Uterus (tissue), 4 donors: ENCODE results near the gene ZGLP1. TPM values are rescaled to one million over a fixed set of nuclear protein-coding genes. Genes with fewer than 3 reads are reported as not detected.

ENCODE experiments used
- DNase-seq, 2 donors: peaks; one replicate each; pipeline ENCODE4 v3.0.0-alpha.2; 2019 to 2020
- H3K27ac ChIP-seq, 2 donors: fragments of 200-600 bp; sonication (generic); 1 replicate in 1 of 2; 2 replicates in 1 of 2; pipeline ENCODE4 v1.5.1; 2016 to 2018
- H3K27me3 ChIP-seq, 2 donors: fragments of 200-600 bp; sonication (generic); one replicate each; pipeline ENCODE4 v1.5.1; 2018 to 2019; ENCODE audit warnings: control low read depth in 1 of 2
- H3K36me3 ChIP-seq, 2 donors: fragments of 200-600 bp; sonication (generic); one replicate each; pipeline ENCODE4 v1.5.1; 2019; ENCODE audit warnings: control low read depth in 1 of 2
- H3K4me1 ChIP-seq, 2 donors: fragments of 200-600 bp; sonication (generic); one replicate each; pipeline ENCODE4 v1.5.1; 2018 to 2019; ENCODE audit warnings: control low read depth in 1 of 2
- H3K4me3 ChIP-seq, 2 donors: fragments of 200-600 bp; sonication (generic); 1 replicate in 1 of 2; 2 replicates in 1 of 2; pipeline ENCODE4 v1.5.1; 2018 to 2019; ENCODE audit warnings: mild to moderate bottlenecking in 1 of 2
- H3K9me3 ChIP-seq, 2 donors: fragments of 200-600 bp; sonication (generic); one replicate each; pipeline ENCODE4 v1.5.1; 2019; ENCODE audit warnings: control low read depth in 1 of 2
- CTCF ChIP-seq, 4 experiments: fragments of 200-600 bp in 2 of 4; fragments of 450-650 bp in 2 of 4; sonication (generic) in 2 of 4; IDR thresholded peaks; one replicate each; pipeline ENCODE4 v1.5.1; 2016 to 2019; ENCODE audit warnings: antibody characterized with exemption in 4 of 4, mild to moderate bottlenecking in 2 of 4, moderate library complexity in 1 of 4
- POLR2A ChIP-seq, 2 donors: fragments of 450-650 bp; IDR thresholded peaks; one replicate each; pipeline ENCODE4 v1.6.1; 2016; ENCODE audit warnings: antibody characterized with exemption in 2 of 2, mild to moderate bottlenecking in 1 of 2, moderate library complexity in 1 of 2
- intact Hi-C: fragments of 100-400 bp; cut with DNase I; formaldehyde crosslinking; loops from one replicate; pipeline ENCODE4 v1.15.1; 2023; ENCODE audit warnings: low total_unique reads
- total RNA-seq, 4 donors: library from RNA; depleted of rRNA in 3 of 4; stranded (reverse); fragments of >200 nt in 3 of 4; gene quantifications; one replicate each; pipeline versions ENCODE4 v1.1.0 to v1.2.4, GENCODE V29; 2014 to 2023
- donor health status: DM: yes; HTN: yes; CAD: no.

ZGLP1 gene
- total RNA-seq, 4 donors from 2014 or later, result 1.0 to 2.5 TPM; not detected in 2

- TF ChIP-seq POLR2A (IDR thresholded peaks at IDR 0.05) (no peak), CTCF (IDR thresholded peaks at IDR 0.05) (no peak)
- intact Hi-C loops, result no loop called here
- Histone ChIP-seq H3K27ac (no peak overlapping the region), H3K4me1 (no peaks in the 10 kb centered on the region), H3K27me3 (no peaks in the 10 kb centered on the region), H3K4me3 (no peak overlapping the region), H3K36me3 (no peaks in the 10 kb centered on the region), H3K9me3 (no peaks in the 10 kb centered on the region)
- DNase-seq, result no peak
Observed at GRCh38 chr19:10305139-10305806, 4.3 kb downstream of the ZGLP1 start.

DNA sequence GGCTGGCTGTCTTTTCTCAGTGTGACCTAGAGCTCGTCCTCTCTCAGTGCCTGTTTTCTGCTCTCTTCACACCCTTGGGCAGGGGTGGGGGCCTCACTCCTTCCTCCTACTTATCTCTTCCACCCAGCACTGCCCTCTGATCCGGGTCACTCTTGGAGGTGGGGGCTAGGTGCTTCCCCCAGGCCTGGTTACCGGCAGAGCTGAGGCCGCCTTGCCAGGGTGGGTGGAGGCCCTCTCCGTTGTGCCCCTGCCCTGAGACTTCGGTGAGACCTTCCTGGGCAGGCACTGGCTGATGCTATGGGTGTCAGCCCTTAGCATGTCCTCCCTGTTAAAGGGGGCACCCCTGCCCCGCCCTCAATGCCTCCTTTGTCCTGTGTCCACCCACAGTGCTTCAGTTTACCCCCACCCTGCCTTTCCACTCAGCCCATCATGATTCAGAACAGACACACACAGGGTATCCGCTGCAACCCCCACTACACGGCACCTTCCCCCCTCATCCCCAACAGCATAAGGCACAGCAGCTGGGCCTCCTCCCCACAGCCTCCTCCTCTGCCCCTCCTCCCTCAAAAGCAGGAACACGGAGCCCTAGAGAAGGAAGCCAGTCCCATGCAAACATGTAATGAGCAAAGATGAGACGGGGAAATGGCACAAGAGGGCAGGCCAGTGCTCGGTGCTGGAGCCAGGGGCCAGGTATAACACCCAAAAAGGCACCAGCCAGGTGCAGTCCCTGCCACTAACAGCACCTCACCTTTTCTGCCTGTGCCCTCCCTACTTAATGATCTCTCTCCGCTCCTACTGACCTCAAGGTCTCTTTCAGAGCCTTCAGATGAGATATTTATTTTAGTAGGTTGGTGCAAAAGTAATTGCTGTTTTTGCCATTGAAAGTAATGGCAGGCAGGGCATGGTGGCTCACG is 9.8 kb downstream of the ZGLP1 start:
- H3K9me3 ChIP-seq, result no peaks in the 10 kb centered on the region
- DNase-seq, result no peak
- no peaks in the 10 kb centered on the region for H3K36me3 ChIP-seq
- no peak overlapping the region for H3K27ac ChIP-seq
- peaks cover 0 to 6% of the 10 kb centered on the region in 2 donors for H3K4me1 ChIP-seq
- intact Hi-C loops, result no loop called here
- H3K27me3 ChIP-seq, result peaks cover 8 to 12% of the 10 kb centered on the region in 2 donors
- no peak overlapping the region for H3K4me3 ChIP-seq
- TF ChIP-seq POLR2A (IDR thresholded peaks at IDR 0.05) (no peak), CTCF (IDR thresholded peaks at IDR 0.05) (no peak)

- H3K27me3 ChIP-seq, result peaks cover 18 to 47% of the 10 kb centered on the region in 2 donors
- no peak for DNase-seq
- TF ChIP-seq CTCF (IDR thresholded peaks at IDR 0.05) (no peak), POLR2A (IDR thresholded peaks at IDR 0.05) (no peak)
- no peaks in the 10 kb centered on the region for H3K9me3 ChIP-seq
- intact Hi-C loops, result no loop called here
- H3K36me3 ChIP-seq, result no peaks in the 10 kb centered on the region
- no peak overlapping the region for H3K27ac ChIP-seq
- H3K4me1 ChIP-seq, result peaks cover 0 to 21% of the 10 kb centered on the region in 2 donors
- H3K4me3 ChIP-seq, result no peak overlapping the region
Observed at GRCh38 chr19:10295847-10296591, 13.6 kb downstream of the ZGLP1 start.

GRCh38 chr19:10295305-10295846 is 14.2 kb downstream of the ZGLP1 start:
- TF ChIP-seq CTCF (IDR thresholded peaks at IDR 0.05), result no peak
- TF ChIP-seq POLR2A (IDR thresholded peaks at IDR 0.05), result no peak
- Histone ChIP-seq H3K27ac (no peak overlapping the region), H3K4me3 (no peak overlapping the region), H3K36me3 (no peaks in the 10 kb centered on the region), H3K27me3 (peaks cover 24 to 47% of the 10 kb centered on the region in 2 donors), H3K4me1 (peaks cover 0 to 25% of the 10 kb centered on the region in 2 donors), H3K9me3 (no peaks in the 10 kb centered on the region)
- no peak for DNase-seq
- intact Hi-C loops, result no loop called here
